Right lobe of liver (tissue), 4 donors: Measurements from ENCODE around the gene PTCD1.

ENCODE experiments used
- POLR2A ChIP-seq: fragments of 450-650 bp; IDR thresholded peaks from one replicate; pipeline ENCODE4 v1.6.1; 2017; ENCODE audit warnings: antibody characterized with exemption, mild to moderate bottlenecking
- TF ChIP-seq, protein P1 (sequence below), 4 donors: fragments of 200-600 bp in 3 of 4; fragments of 450-650 bp in 1 of 4; IDR thresholded peaks; one replicate each; pipeline versions ENCODE4 v1.5.1 to v1.8.0; 2016 to 2022; ENCODE audit warnings: antibody characterized with exemption in 4 of 4, mild to moderate bottlenecking in 2 of 4
- donor health status: DM: no; HTN: no; CAD: no.
- donor health status: DM: no; HTN: no; CAD: no.
- donor health status: DM: no; HTN: yes; CAD: no.

DNA sequence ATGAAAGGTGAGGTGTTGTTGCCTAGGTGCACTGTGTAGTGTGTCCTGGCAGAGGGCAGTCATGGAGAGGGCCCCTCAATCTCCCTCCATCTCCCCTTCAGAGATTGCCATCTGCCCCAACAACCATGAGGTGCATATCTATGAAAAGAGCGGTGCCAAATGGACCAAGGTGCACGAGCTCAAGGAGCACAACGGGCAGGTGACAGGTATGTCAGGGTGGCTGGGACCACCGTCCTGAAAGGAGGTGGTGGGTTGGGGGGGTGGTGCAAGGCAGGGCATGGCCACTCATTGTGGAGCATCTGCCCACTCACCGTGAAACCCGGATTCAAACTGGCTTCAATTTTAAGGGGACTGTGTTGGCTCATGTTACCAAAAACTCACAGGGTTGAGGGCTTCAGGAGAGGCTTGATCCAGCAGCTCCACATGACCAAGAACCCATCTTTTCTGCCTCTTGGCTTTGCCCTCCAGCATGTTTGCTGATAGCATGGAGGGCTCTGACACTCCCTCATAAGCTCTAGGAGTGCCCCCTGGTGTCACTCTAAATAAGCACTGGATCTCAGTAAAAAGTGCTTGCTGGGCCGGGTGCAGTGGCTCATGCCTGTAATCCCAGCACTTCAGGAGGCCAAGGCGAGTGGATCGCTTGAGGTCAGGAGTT, 51.9 kb downstream of the PTCD1 start:
- TF ChIP-seq, protein P1, sequence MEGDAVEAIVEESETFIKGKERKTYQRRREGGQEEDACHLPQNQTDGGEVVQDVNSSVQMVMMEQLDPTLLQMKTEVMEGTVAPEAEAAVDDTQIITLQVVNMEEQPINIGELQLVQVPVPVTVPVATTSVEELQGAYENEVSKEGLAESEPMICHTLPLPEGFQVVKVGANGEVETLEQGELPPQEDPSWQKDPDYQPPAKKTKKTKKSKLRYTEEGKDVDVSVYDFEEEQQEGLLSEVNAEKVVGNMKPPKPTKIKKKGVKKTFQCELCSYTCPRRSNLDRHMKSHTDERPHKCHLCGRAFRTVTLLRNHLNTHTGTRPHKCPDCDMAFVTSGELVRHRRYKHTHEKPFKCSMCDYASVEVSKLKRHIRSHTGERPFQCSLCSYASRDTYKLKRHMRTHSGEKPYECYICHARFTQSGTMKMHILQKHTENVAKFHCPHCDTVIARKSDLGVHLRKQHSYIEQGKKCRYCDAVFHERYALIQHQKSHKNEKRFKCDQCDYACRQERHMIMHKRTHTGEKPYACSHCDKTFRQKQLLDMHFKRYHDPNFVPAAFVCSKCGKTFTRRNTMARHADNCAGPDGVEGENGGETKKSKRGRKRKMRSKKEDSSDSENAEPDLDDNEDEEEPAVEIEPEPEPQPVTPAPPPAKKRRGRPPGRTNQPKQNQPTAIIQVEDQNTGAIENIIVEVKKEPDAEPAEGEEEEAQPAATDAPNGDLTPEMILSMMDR (IDR thresholded peaks at IDR 0.05) = peak in 3 of 4 donors; percentile 17 to 27 (median 26)
- TF ChIP-seq POLR2A = no peak
